NCI-H446 (cell line): Measurements from ENCODE around the gene MAP3K2.
"Not testable (repeated sequence)": the region's sequence is repeated elsewhere in the genome, so short reads cannot be mapped to it uniquely, and the experiment has no call there.

Source experiments
- DNase-seq, 2 experiments: peaks; one replicate each; lab custom pipeline; 2025; lab: John Stamatoyannopoulos, UW

Gene MAP3K2

GRCh38 chr2:127420039-127420864 lies 32.5 kb upstream of the MAP3K2 start:
- DNase-seq = no peak

- no peak for DNase-seq
These were observed 31.8 kb upstream of the MAP3K2 start for GRCh38 chr2:127419448-127420038.

GRCh38 chr2:127419112-127419430 lies 31.3 kb upstream of the MAP3K2 start:
- no peak for DNase-seq

- DNase-seq = no peak
These were observed 30.7 kb upstream of the MAP3K2 start, which contains the start of gene PROC for GRCh38 chr2:127418300-127419111. Gene PROC, plus strand, starts transcription at chr2:127418427. Its CDS starts 1,516 bp downstream, at chr2:127419943.

- DNase-seq = no peak
These were observed 29.6 kb upstream of the MAP3K2 start for GRCh38 chr2:127417406-127417805.

GRCh38 chr2:127416506-127417001 lies 28.8 kb upstream of the MAP3K2 start:
- no peak for DNase-seq

GRCh38 chr2:127415593-127416505 lies 28.1 kb upstream of the MAP3K2 start:
- DNase-seq = no peak

GRCh38 chr2:127414638-127415592 lies 27.1 kb upstream of the MAP3K2 start:
- no peak for DNase-seq

GRCh38 chr2:127413782-127414637 lies 26.2 kb upstream of the MAP3K2 start:
- DNase-seq = no peak

GRCh38 chr2:127413200-127413599 lies 25.4 kb upstream of the MAP3K2 start:
- no peak for DNase-seq

- DNase-seq = peak; percentile 52 to 63
These were observed 24.0 kb upstream of the MAP3K2 start for GRCh38 chr2:127411653-127412369.

GRCh38 chr2:127410871-127411652 lies 23.3 kb upstream of the MAP3K2 start:
- peak; percentile 62 to 83 for DNase-seq

GRCh38 chr2:127409716-127410115 lies 21.9 kb upstream of the MAP3K2 start:
- not testable (repeated sequence) for DNase-seq

GRCh38 chr2:127408807-127409099 lies 21.0 kb upstream of the MAP3K2 start:
- DNase-seq = no peak

- peak; percentile 80 to 95 for DNase-seq
These were observed 20.4 kb upstream of the MAP3K2 start for GRCh38 chr2:127408004-127408806.

- no peak for DNase-seq
These were observed 19.9 kb upstream of the MAP3K2 start for GRCh38 chr2:127407661-127408003.

- DNase-seq = no peak
These were observed 19.3 kb upstream of the MAP3K2 start for GRCh38 chr2:127407091-127407490.
